CD4-positive, alpha-beta memory T cell (primary cell): ENCODE data around the gene PRKRIP1. TPM values are rescaled to one million over a fixed set of nuclear protein-coding genes. Genes with fewer than 3 reads are reported as not detected.
"Not testable (repeated sequence)": the region's sequence is repeated elsewhere in the genome, so short reads cannot be mapped to it uniquely, and the experiment has no call there.

Source experiments
- CTCF ChIA-PET: fragments of 350-600 bp; sonication (Branson Sonifier 250); formaldehyde crosslinking; loops from one replicate; lab custom pipeline; 2021; ENCODE audit warnings: inconsistent platforms; ENCODE audit not compliant: partially characterized antibody; lab: Charles Lee
- POLR2A ChIA-PET: fragments of 350-600 bp; sonication (Branson Sonifier 250); formaldehyde crosslinking; loops from one replicate; lab custom pipeline; 2021; ENCODE audit not compliant: partially characterized antibody; lab: Charles Lee
- DNase-seq, 5 donors: peaks; one replicate each; pipeline versions ENCODE4 v3.0.0 to v3.0.0-alpha.2; 2020 to 2022; ENCODE audit warnings: mixed read lengths in 1 of 5
- H3K27ac ChIP-seq: one replicate; pipeline ENCODE4 v1.7.0; 2013; ENCODE audit warnings: low read depth, low read length
- H3K27me3 ChIP-seq: 2 replicates; pipeline ENCODE4 v1.7.0; 2013; ENCODE audit warnings: mild to moderate bottlenecking, low read length, moderate library complexity; ENCODE audit not compliant: insufficient read depth
- H3K36me3 ChIP-seq: 2 replicates; pipeline ENCODE4 v1.7.0; 2013; ENCODE audit warnings: mild to moderate bottlenecking, low read length, moderate library complexity; ENCODE audit not compliant: insufficient read depth
- H3K4me1 ChIP-seq: 2 replicates; pipeline ENCODE4 v1.7.0; 2013; ENCODE audit warnings: mild to moderate bottlenecking, low read length, moderate library complexity; ENCODE audit not compliant: insufficient read depth
- H3K4me3 ChIP-seq, 2 donors: one replicate each; pipeline ENCODE4 v1.7.0; 2013; ENCODE audit warnings: low read length in 2 of 2, mild to moderate bottlenecking in 1 of 2
- H3K9me3 ChIP-seq, 2 donors: one replicate each; pipeline ENCODE4 v1.7.0; 2013; ENCODE audit warnings: low read length in 2 of 2, control low read depth in 1 of 2; ENCODE audit not compliant: control insufficient read depth in 1 of 2
- H3K27ac Mint-ChIP-seq, 7 donors: one replicate each; pipeline ENCODE4 v1.8.0; 2020 to 2021; ENCODE audit warnings: mixed read lengths in 7 of 7, mild to moderate bottlenecking in 6 of 7, inconsistent platforms in 3 of 7, moderate library complexity in 3 of 7
- H3K27me3 Mint-ChIP-seq, 2 donors: one replicate each; pipeline ENCODE4 v1.8.0; 2020 to 2021; ENCODE audit warnings: mixed read lengths in 2 of 2
- H3K36me3 Mint-ChIP-seq, 2 donors: one replicate each; pipeline ENCODE4 v1.8.0; 2020 to 2021; ENCODE audit warnings: mixed read lengths in 2 of 2, inconsistent platforms in 1 of 2, mild to moderate bottlenecking in 1 of 2
- H3K4me1 Mint-ChIP-seq, 4 donors: one replicate each; pipeline ENCODE4 v1.8.0; 2020 to 2021; ENCODE audit warnings: mixed read lengths in 4 of 4, mild to moderate bottlenecking in 1 of 4
- H3K4me3 Mint-ChIP-seq, 8 donors: one replicate each; pipeline ENCODE4 v1.8.0; 2020 to 2021; ENCODE audit warnings: mixed read lengths in 8 of 8, mild to moderate bottlenecking in 7 of 8, moderate library complexity in 6 of 8, inconsistent platforms in 3 of 8
- H3K9me3 Mint-ChIP-seq, 8 donors: one replicate each; pipeline ENCODE4 v1.8.0; 2020 to 2021; ENCODE audit warnings: mixed read lengths in 8 of 8, mild to moderate bottlenecking in 5 of 8, inconsistent platforms in 3 of 8, moderate library complexity in 1 of 8
- intact Hi-C: fragments of 100-400 bp; cut with micrococcal nuclease; formaldehyde crosslinking; loops from one replicate; pipeline ENCODE4 v1.15.1; 2023
- polyA plus RNA-seq, 2 donors: library from polyadenylated mRNA; unstranded; fragments of 300-500 nt; fragmentation: Illumina TruSeq; gene quantifications; one replicate each; pipeline ENCODE4 v1.2.3, GENCODE V29; 2021
- total RNA-seq, 2 experiments: library from RNA; stranded (reverse); gene quantifications; one replicate each; pipeline ENCODE4 v1.2.3, GENCODE V29; 2021

Gene PRKRIP1
- total and polyA plus RNA-seq, 4 experiments from 2014 or later = 9.7 to 47.6 (median 32.4) TPM

- Mint-ChIP-seq H3K9me3 (no peaks in the 10 kb centered on the region), H3K27ac (peak overlapping the region in 5 of 7 donors; percentile 67 to 83 (median 75)), H3K4me3 (no peak overlapping the region), H3K36me3 (peaks cover 0 to 21% of the 10 kb centered on the region in 2 donors), H3K27me3 (no peaks in the 10 kb centered on the region), H3K4me1 (peaks cover 0 to 4% (median 2%) of the 10 kb centered on the region in 4 donors)
- H3K36me3 ChIP-seq = peaks cover 7% of the 10 kb centered on the region
- intact Hi-C loops = loop anchor here (2.0 kb wide), 2 partner anchors 37 to 171 kb away; no protein-coding TSS in a partner anchor
- no peak overlapping the region for H3K27ac ChIP-seq
- H3K4me3 ChIP-seq = no peak overlapping the region
- ChIA-PET CTCF (interaction anchor here (1.2 to 7.2 kb wide), 14 partner anchors 10 to 59 kb away, joined by 4 to 134 read pairs (median 8); partner anchors contain the start of genes ALKBH4, LRWD1 and PRKRIP1), POLR2A (interaction anchor here (1.0 to 1.8 kb wide), 7 partner anchors 24 to 163 kb away, joined by 3 to 13 read pairs (median 8); partner anchors contain the start of genes PRKRIP1 and SH2B2)
- H3K27me3 ChIP-seq = no peaks in the 10 kb centered on the region
- no peaks in the 10 kb centered on the region for H3K4me1 ChIP-seq
- DNase-seq = peak; percentile 46 to 62 (median 55)
- H3K9me3 ChIP-seq = no peaks in the 10 kb centered on the region
These were observed 54.1 kb downstream of the PRKRIP1 start for GRCh38 chr7:102450242-102450641.

GRCh38 chr7:102451371-102452054 is 55.4 kb downstream of the PRKRIP1 start:
- peaks cover 0 to 4% (median 2%) of the 10 kb centered on the region in 4 donors for H3K4me1 Mint-ChIP-seq
- H3K27ac Mint-ChIP-seq = no peak overlapping the region
- peaks cover 0 to 13% of the 10 kb centered on the region in 2 donors for H3K36me3 Mint-ChIP-seq
- DNase-seq = no peak
- H3K27me3 Mint-ChIP-seq = no peaks in the 10 kb centered on the region
- Histone ChIP-seq H3K4me3 (no peak overlapping the region), H3K27me3 (no peaks in the 10 kb centered on the region), H3K36me3 (peaks cover 8% of the 10 kb centered on the region), H3K4me1 (no peaks in the 10 kb centered on the region), H3K9me3 (no peaks in the 10 kb centered on the region), H3K27ac (no peak overlapping the region)
- CTCF ChIA-PET = interaction anchor here (1.0 to 7.2 kb wide), 9 partner anchors 12 to 56 kb away, joined by 3 to 134 read pairs (median 11); partner anchors contain the start of gene PRKRIP1
- H3K9me3 Mint-ChIP-seq = no peaks in the 10 kb centered on the region
- no peak overlapping the region for H3K4me3 Mint-ChIP-seq
- POLR2A ChIA-PET = interaction anchor here (1.1 to 1.5 kb wide), 2 partner anchors 10 to 55 kb away, joined by 3 to 4 read pairs; no protein-coding TSS in a partner anchor
- intact Hi-C loops = loop anchor here (2.0 kb wide), 2 partner anchors 39 to 173 kb away; no protein-coding TSS in a partner anchor

- intact Hi-C loops = no loop called here
- Mint-ChIP-seq H3K36me3 (peaks cover 0 to 9% of the 10 kb centered on the region in 2 donors), H3K9me3 (no peaks in the 10 kb centered on the region), H3K4me1 (peaks cover 0 to 4% (median 2%) of the 10 kb centered on the region in 4 donors), H3K4me3 (no peak overlapping the region), H3K27ac (no peak overlapping the region), H3K27me3 (no peaks in the 10 kb centered on the region)
- no peaks in the 10 kb centered on the region for H3K9me3 ChIP-seq
- H3K4me3 ChIP-seq = no peak overlapping the region
- ChIA-PET POLR2A (interaction anchor here (0.9 to 1.5 kb wide), 5 partner anchors 9 to 56 kb away, joined by 3 to 4 read pairs (median 3); no protein-coding TSS in a partner anchor), CTCF (interaction anchor here (1.0 to 7.2 kb wide), 7 partner anchors 11 to 57 kb away, joined by 3 to 134 read pairs (median 5); partner anchors contain the start of gene PRKRIP1)
- DNase-seq = no peak
- no peak overlapping the region for H3K27ac ChIP-seq
- H3K4me1 ChIP-seq = no peaks in the 10 kb centered on the region
- peaks cover 11% of the 10 kb centered on the region for H3K36me3 ChIP-seq
- H3K27me3 ChIP-seq = no peaks in the 10 kb centered on the region
These were observed 56.3 kb downstream of the PRKRIP1 start for GRCh38 chr7:102452451-102452850.

GRCh38 chr7:102453319-102453718 is 57.2 kb downstream of the PRKRIP1 start:
- no peak overlapping the region for H3K4me3 Mint-ChIP-seq
- no peaks in the 10 kb centered on the region for H3K4me1 ChIP-seq
- POLR2A ChIA-PET = interaction anchor here (0.9 to 1.4 kb wide), 2 partner anchors 49 to 55 kb away, joined by 3 to 4 read pairs; no protein-coding TSS in a partner anchor
- CTCF ChIA-PET = interaction anchor here (4.4 to 7.2 kb wide), 2 partner anchors 39 to 52 kb away, joined by 21 to 134 read pairs; no protein-coding TSS in a partner anchor
- intact Hi-C loops = no loop called here
- peak overlapping the region in 1 of 7 donors; percentile 42 for H3K27ac Mint-ChIP-seq
- no peak for DNase-seq
- H3K27me3 ChIP-seq = no peaks in the 10 kb centered on the region
- H3K27ac ChIP-seq = no peak overlapping the region
- no peak overlapping the region for H3K4me3 ChIP-seq
- no peaks in the 10 kb centered on the region for H3K9me3 Mint-ChIP-seq
- peaks cover 16% of the 10 kb centered on the region for H3K36me3 ChIP-seq
- peaks cover 0 to 4% (median 2%) of the 10 kb centered on the region in 4 donors for H3K4me1 Mint-ChIP-seq
- no peaks in the 10 kb centered on the region for H3K27me3 Mint-ChIP-seq
- H3K9me3 ChIP-seq = no peaks in the 10 kb centered on the region
- peaks cover 0 to 10% of the 10 kb centered on the region in 2 donors for H3K36me3 Mint-ChIP-seq

GRCh38 chr7:102454468-102454867 is 58.3 kb downstream of the PRKRIP1 start:
- Mint-ChIP-seq H3K27me3 (no peaks in the 10 kb centered on the region), H3K4me3 (no peak overlapping the region), H3K4me1 (peaks cover 0 to 4% (median 2%) of the 10 kb centered on the region in 4 donors), H3K27ac (peak overlapping the region in 1 of 7 donors; percentile 36), H3K9me3 (no peaks in the 10 kb centered on the region), H3K36me3 (peaks cover 0 to 11% of the 10 kb centered on the region in 2 donors)
- Histone ChIP-seq H3K27ac (no peak overlapping the region), H3K4me3 (no peak overlapping the region), H3K36me3 (peaks cover 16% of the 10 kb centered on the region), H3K9me3 (no peaks in the 10 kb centered on the region), H3K27me3 (no peaks in the 10 kb centered on the region), H3K4me1 (no peaks in the 10 kb centered on the region)
- intact Hi-C loops = no loop called here
- POLR2A ChIA-PET = interaction anchor here (1.0 to 1.4 kb wide), 2 partner anchors 38 to 59 kb away, joined by 3 to 4 read pairs; partner anchors contain the start of gene PRKRIP1
- no peak for DNase-seq
- CTCF ChIA-PET = no interaction called here

- H3K4me3 ChIP-seq, intact Hi-C loops, DNase-seq, H3K27ac ChIP-seq, H3K4me1 Mint-ChIP-seq, H3K4me1 ChIP-seq, H3K9me3 ChIP-seq, H3K4me3 Mint-ChIP-seq, H3K27me3 Mint-ChIP-seq, H3K9me3 Mint-ChIP-seq, H3K27me3 ChIP-seq: not testable (repeated sequence)
- ChIA-PET CTCF (interaction anchor here (1.8 kb wide), 1 partner anchor 43 kb away, joined by 7 read pairs; no protein-coding TSS in a partner anchor), POLR2A (interaction anchor here (1.2 to 1.4 kb wide), 2 partner anchors 32 to 39 kb away, joined by 3 read pairs; no protein-coding TSS in a partner anchor)
- peak overlapping the region in 1 of 7 donors; percentile 72 for H3K27ac Mint-ChIP-seq
- H3K36me3 ChIP-seq = peaks cover 16% of the 10 kb centered on the region
- peaks cover 0 to 11% of the 10 kb centered on the region in 2 donors for H3K36me3 Mint-ChIP-seq
These were observed 58.8 kb downstream of the PRKRIP1 start for GRCh38 chr7:102454932-102455331.
